DMS53 treated with DMSO at 0.1 percent for 48 hours (cell line): ENCODE measurements around the gene SH2D3A.
"Not testable (repeated sequence)": the region's sequence is repeated elsewhere in the genome, so short reads cannot be mapped to it uniquely, and the experiment has no call there.

Experiments used
- DNase-seq: peaks from one replicate; lab custom pipeline; 2025; ENCODE audit not compliant: unreplicated experiment; lab: John Stamatoyannopoulos, UW

The SH2D3A gene

GRCh38 chr19:6709549-6709948 is 57.7 kb downstream of the SH2D3A start:
- no peak for DNase-seq

GRCh38 chr19:6708913-6709312 is 58.3 kb downstream of the SH2D3A start:
- not testable (repeated sequence) for DNase-seq

- DNase-seq: no peak
Measured at GRCh38 chr19:6708346-6708745, 58.9 kb downstream of the SH2D3A start.

GRCh38 chr19:6707658-6708018 is 59.6 kb downstream of the SH2D3A start:
- no peak for DNase-seq

GRCh38 chr19:6707011-6707657 is 60.1 kb downstream of the SH2D3A start:
- DNase-seq: no peak

GRCh38 chr19:6706633-6706958 is 60.6 kb downstream of the SH2D3A start:
- no peak for DNase-seq

- DNase-seq: no peak
Measured at GRCh38 chr19:6705931-6706632, 61.2 kb downstream of the SH2D3A start.
